Smooth muscle cell (in vitro differentiated cells): ENCODE data around the gene SLC9A9. TPM values are rescaled to one million over a fixed set of nuclear protein-coding genes. Genes with fewer than 3 reads are reported as not detected.

ENCODE experiments used
- DNase-seq: peaks from one replicate; lab custom pipeline; 2025; ENCODE audit not compliant: unreplicated experiment; lab: John Stamatoyannopoulos, UW
- H2AFZ ChIP-seq: fragments of 200-600 bp; sonication (generic); 2 replicates; pipeline ENCODE4 v1.6.0; 2016; ENCODE audit warnings: antibody characterized with exemption, low read depth, mild to moderate bottlenecking
- H3F3A ChIP-seq: fragments of 200-600 bp; sonication (generic); 2 replicates; pipeline ENCODE4 v1.6.0; 2017; ENCODE audit warnings: antibody characterized with exemption, low read depth
- H3K27ac ChIP-seq: fragments of 200-600 bp; sonication (generic); 2 replicates; pipeline ENCODE4 v1.5.1; 2016; ENCODE audit warnings: low read depth, mild to moderate bottlenecking
- H3K27me3 ChIP-seq: fragments of 200-600 bp; sonication (generic); 2 replicates; pipeline ENCODE4 v1.6.1; 2016; ENCODE audit warnings: low read depth, mild to moderate bottlenecking
- H3K36me3 ChIP-seq: fragments of 200-600 bp; sonication (generic); 2 replicates; pipeline ENCODE4 v1.5.1; 2016; ENCODE audit warnings: low read depth
- H3K4me1 ChIP-seq: fragments of 200-600 bp; sonication (generic); 2 replicates; pipeline ENCODE4 v1.5.1; 2016; ENCODE audit warnings: low read depth
- H3K4me2 ChIP-seq: fragments of 200-600 bp; sonication (generic); 2 replicates; pipeline ENCODE4 v1.6.0; 2016; ENCODE audit warnings: mild to moderate bottlenecking
- H3K4me3 ChIP-seq: fragments of 200-600 bp; sonication (generic); 2 replicates; pipeline ENCODE4 v1.5.1; 2016; ENCODE audit warnings: mild to moderate bottlenecking
- H3K79me2 ChIP-seq: fragments of 200-600 bp; sonication (generic); 2 replicates; pipeline ENCODE4 v1.6.0; 2016; ENCODE audit warnings: low read depth, mild to moderate bottlenecking
- H3K9ac ChIP-seq: fragments of 200-600 bp; sonication (generic); 2 replicates; pipeline ENCODE4 v1.6.0; 2016; ENCODE audit warnings: low read depth
- H3K9me3 ChIP-seq: fragments of 200-600 bp; sonication (generic); replicated peaks from 2 replicates; pipeline ENCODE4 v1.5.1; 2016; ENCODE audit warnings: low read depth
- H4K20me1 ChIP-seq: fragments of 200-600 bp; sonication (generic); 2 replicates; pipeline ENCODE4 v1.6.0; 2016; ENCODE audit warnings: low read depth
- WGBS: methylation state at CpG from one replicate; pipeline ENCODE4 v1.1.7; 2016; ENCODE audit warnings: low lambda C conversion rate; 5-methylcytosine and 5-hydroxymethylcytosine counted together
- polyA plus RNA-seq: library from polyadenylated mRNA; unstranded; fragments of >200 nt; fragmentation: Nextera tagmentation; extraction: Ambion mirVana; gene quantifications from 2 replicates; pipeline ENCODE4 v1.2.1, GENCODE V29; 2016
- total RNA-seq: library from RNA; depleted of rRNA; stranded (reverse); fragments of >200 nt; gene quantifications from 2 replicates; pipeline ENCODE4 v1.2.3, GENCODE V29; 2014
- TF ChIP-seq, protein P1 (sequence below): fragments of 200-600 bp; sonication (generic); IDR thresholded peaks from 2 replicates; pipeline ENCODE4 v1.5.1; 2017; ENCODE audit warnings: borderline replicate concordance, mild to moderate bottlenecking, antibody characterized with exemption; ENCODE audit not compliant: insufficient read depth, poor library complexity, severe bottlenecking

SLC9A9 gene
- total and polyA plus RNA-seq, 2 experiments from 2014 or later = 4.0 to 8.9 TPM

DNA sequence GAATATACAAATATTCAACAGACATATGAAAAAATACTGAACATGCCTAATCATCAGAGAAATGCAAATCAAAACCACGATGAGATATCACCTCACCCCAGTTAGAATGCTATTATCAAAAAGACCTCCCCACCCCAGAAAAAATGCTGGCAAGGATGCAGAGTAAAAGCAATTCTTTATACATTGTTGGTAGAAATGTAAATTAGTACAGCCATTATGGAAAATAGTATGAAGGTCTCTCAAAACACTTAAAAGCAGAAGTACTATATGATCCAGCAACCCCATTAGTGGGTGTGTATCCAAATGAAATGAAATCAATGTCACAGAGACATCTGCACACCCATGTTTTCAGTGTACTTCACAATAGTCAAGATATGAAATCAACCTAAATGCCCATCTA is 420.0 kb downstream of the SLC9A9 start:
- H3K79me2 ChIP-seq = no peaks in the 10 kb centered on the region
- no peak for DNase-seq
- no peak overlapping the region for H2AFZ ChIP-seq
- H3K27me3 ChIP-seq = no peaks in the 10 kb centered on the region
- no peak overlapping the region for H3K4me3 ChIP-seq
- no peaks in the 10 kb centered on the region for H3K4me1 ChIP-seq
- H4K20me1 ChIP-seq = no peaks in the 10 kb centered on the region
- no peak overlapping the region for H3K4me2 ChIP-seq
- 88% methylated on average over 1 of the region's 1 CpG for WGBS
- H3K27ac ChIP-seq = no peak overlapping the region
- no peaks in the 10 kb centered on the region for H3K36me3 ChIP-seq
- H3K9ac ChIP-seq = no peak overlapping the region
- peaks cover 5% of the 10 kb centered on the region for H3F3A ChIP-seq
- TF ChIP-seq, protein P1, sequence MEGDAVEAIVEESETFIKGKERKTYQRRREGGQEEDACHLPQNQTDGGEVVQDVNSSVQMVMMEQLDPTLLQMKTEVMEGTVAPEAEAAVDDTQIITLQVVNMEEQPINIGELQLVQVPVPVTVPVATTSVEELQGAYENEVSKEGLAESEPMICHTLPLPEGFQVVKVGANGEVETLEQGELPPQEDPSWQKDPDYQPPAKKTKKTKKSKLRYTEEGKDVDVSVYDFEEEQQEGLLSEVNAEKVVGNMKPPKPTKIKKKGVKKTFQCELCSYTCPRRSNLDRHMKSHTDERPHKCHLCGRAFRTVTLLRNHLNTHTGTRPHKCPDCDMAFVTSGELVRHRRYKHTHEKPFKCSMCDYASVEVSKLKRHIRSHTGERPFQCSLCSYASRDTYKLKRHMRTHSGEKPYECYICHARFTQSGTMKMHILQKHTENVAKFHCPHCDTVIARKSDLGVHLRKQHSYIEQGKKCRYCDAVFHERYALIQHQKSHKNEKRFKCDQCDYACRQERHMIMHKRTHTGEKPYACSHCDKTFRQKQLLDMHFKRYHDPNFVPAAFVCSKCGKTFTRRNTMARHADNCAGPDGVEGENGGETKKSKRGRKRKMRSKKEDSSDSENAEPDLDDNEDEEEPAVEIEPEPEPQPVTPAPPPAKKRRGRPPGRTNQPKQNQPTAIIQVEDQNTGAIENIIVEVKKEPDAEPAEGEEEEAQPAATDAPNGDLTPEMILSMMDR = no peak
- H3K9me3 ChIP-seq = no peaks in the 10 kb centered on the region

DNA sequence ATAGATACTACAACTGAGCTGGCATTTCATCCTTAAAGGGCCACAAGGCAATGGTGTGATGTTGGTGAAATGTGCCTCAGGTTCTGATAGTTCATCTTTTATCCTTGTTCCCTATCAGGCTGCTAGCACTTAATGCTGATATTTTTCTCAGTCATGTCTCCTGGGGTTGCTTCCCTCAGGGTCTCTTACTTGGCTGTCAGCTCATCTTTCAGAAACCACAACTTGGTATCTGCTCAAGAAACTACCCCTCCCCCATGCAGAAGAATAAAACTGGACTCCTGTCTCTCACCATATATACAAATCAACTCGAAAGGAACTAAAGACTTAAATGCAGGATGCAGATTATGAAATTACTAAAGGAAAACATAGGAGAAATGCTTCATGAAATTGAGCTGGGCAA is 420.6 kb downstream of the SLC9A9 start:
- no peaks in the 10 kb centered on the region for H3K36me3 ChIP-seq
- H3K9ac ChIP-seq = no peak overlapping the region
- 74% methylated on average over 1 of the region's 1 CpG for WGBS
- H3F3A ChIP-seq = peaks cover 5% of the 10 kb centered on the region
- H2AFZ ChIP-seq = no peak overlapping the region
- H3K4me2 ChIP-seq = no peak overlapping the region
- H3K4me3 ChIP-seq = no peak overlapping the region
- H4K20me1 ChIP-seq = no peaks in the 10 kb centered on the region
- TF ChIP-seq, protein P1 = no peak
- no peaks in the 10 kb centered on the region for H3K27me3 ChIP-seq
- H3K79me2 ChIP-seq = no peaks in the 10 kb centered on the region
- DNase-seq = no peak
- H3K9me3 ChIP-seq = no peaks in the 10 kb centered on the region
- H3K27ac ChIP-seq = no peak overlapping the region
- H3K4me1 ChIP-seq = no peaks in the 10 kb centered on the region

DNA sequence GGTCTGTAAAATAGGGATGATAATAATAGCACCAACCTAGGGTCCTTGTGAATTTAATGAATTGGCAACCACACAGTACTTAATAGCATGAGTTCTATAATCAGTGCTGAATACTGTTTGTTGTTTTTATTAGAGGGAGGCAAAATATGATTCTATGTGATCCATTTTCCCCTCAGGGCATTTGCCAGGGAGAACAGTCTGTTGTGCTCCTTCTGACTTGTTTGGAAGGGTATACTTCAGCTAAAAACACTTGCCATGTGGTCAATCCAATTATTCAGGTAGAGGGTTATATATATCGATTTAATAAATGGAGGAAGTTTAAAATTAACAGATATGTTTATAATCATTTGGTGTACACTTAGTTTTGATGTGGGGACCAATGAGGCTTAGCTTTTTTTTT is 423.4 kb downstream of the SLC9A9 start:
- Histone ChIP-seq H3F3A (peaks cover 5% of the 10 kb centered on the region), H4K20me1 (no peaks in the 10 kb centered on the region), H2AFZ (no peak overlapping the region), H3K4me2 (no peak overlapping the region), H3K27ac (no peak overlapping the region), H3K79me2 (no peaks in the 10 kb centered on the region), H3K36me3 (no peaks in the 10 kb centered on the region), H3K9me3 (no peaks in the 10 kb centered on the region), H3K4me3 (no peak overlapping the region), H3K27me3 (no peaks in the 10 kb centered on the region), H3K4me1 (no peaks in the 10 kb centered on the region), H3K9ac (no peak overlapping the region)
- TF ChIP-seq, protein P1 = no peak
- WGBS = 94% methylated on average over 1 of the region's 1 CpG
- DNase-seq = no peak

DNA sequence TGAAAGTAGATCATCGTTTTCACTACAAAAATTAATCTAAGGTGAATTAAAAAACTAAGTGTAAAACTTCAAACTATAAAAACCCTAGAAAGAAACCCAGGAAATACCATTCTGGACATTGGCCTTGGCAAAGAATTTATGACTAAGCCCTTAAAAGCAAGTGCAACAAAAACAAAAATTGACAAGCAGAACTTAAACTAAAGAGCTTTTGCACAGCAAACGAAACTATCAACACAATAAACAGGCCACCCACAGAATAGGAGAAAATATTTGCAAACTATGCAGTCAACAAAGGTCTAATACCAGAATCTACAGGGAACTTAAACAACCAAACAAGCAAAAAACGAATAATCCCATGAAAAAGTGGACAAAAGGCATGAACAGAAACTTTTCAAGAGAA is 426.7 kb downstream of the SLC9A9 start:
- Histone ChIP-seq H3K27me3 (no peaks in the 10 kb centered on the region), H3K27ac (no peak overlapping the region), H3K9me3 (no peaks in the 10 kb centered on the region), H3F3A (no peaks in the 10 kb centered on the region), H3K4me3 (no peak overlapping the region), H3K79me2 (no peaks in the 10 kb centered on the region), H3K36me3 (no peaks in the 10 kb centered on the region), H3K4me2 (no peak overlapping the region), H3K4me1 (no peaks in the 10 kb centered on the region), H3K9ac (no peak overlapping the region), H2AFZ (no peak overlapping the region), H4K20me1 (no peaks in the 10 kb centered on the region)
- DNase-seq = no peak
- 68% methylated on average over 3 of the region's 3 CpGs for WGBS
- TF ChIP-seq, protein P1 = no peak
